T-helper 2 cell treated with Interferon-gamma antibody and Interleukin-4, amounts not matched to agents 100 ng/mL and 5 ng/mL, for 36 hours (primary cell): Measurements from ENCODE around the gene TAF3. TPM values are rescaled to one million over a fixed set of nuclear protein-coding genes. Genes with fewer than 3 reads are reported as not detected.

Source experiments
- intact Hi-C: fragments of 100-400 bp; cut with micrococcal nuclease; formaldehyde crosslinking; loops from one replicate; pipeline ENCODE4 v1.15.1; 2023
- total RNA-seq: library from RNA; stranded (reverse); gene quantifications from 2 replicates; pipeline ENCODE4 v1.2.3, GENCODE V29; 2022

Gene TAF3
- total RNA-seq, 1 donor from 2014 or later: 15.0 TPM

- intact Hi-C loops: no loop called here
Observed at GRCh38 chr10:7808686-7809267, 9.5 kb upstream of the TAF3 start.

GRCh38 chr10:7810443-7810842, 7.9 kb upstream of the TAF3 start:
- intact Hi-C loops: loop anchor here (10.0 kb wide), 1 partner anchor 286 kb away; no protein-coding TSS in a partner anchor

DNA sequence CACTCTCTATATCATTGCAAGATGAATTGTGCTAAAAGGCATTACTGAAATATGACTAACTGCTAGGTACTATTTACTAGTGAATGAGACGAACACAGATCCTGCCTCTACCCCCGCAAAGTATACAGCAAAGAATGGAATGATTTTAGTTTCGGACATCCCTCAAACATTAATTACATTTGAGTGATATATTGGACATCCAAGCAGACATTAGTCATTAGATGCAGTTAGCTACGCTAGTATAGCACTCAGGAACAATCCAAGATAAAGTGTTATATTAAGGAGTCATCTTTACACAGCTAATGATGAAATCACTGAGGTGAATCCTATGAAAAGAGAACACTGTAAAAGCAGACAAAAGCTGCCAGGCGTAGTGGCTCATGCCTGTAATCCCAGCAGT, 7.3 kb upstream of the TAF3 start:
- intact Hi-C loops: loop anchor here (10.0 kb wide), 1 partner anchor 286 kb away; no protein-coding TSS in a partner anchor

GRCh38 chr10:7811743-7812142, 6.6 kb upstream of the TAF3 start:
- intact Hi-C loops: loop anchor here (10.0 kb wide), 1 partner anchor 287 kb away; no protein-coding TSS in a partner anchor

GRCh38 chr10:7813481-7813880, 4.8 kb upstream of the TAF3 start:
- intact Hi-C loops: loop anchor here (10.0 kb wide), 1 partner anchor 289 kb away; no protein-coding TSS in a partner anchor

- intact Hi-C loops: loop anchor here (5.0 to 10.0 kb wide), 2 partner anchors 230 to 293 kb away; no protein-coding TSS in a partner anchor
Observed at GRCh38 chr10:7817576-7817975, 729 bp upstream of the TAF3 start.

GRCh38 chr10:7817984-7818294, 366 bp upstream of the TAF3 start:
- intact Hi-C loops: loop anchor here (1.0 to 10.0 kb wide), 3 partner anchors 30 to 293 kb away; partner anchors contain the start of gene ATP5F1C

DNA sequence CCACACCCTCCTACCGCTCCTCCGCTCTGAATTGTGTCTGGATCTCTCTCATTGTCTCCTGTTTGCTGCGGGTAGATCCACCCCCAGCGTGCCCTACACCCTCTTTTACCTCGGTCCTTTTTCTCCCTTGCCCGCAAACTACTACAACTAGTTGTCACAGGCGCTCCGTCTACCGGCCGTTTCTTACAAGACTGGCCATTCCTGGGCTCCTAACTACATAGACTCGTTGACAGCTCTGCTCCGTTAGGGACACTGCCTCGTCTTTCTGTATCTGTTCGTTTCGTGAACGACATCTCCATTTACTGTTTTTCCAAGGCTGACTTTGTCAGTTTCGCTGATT, 786 bp downstream of the TAF3 start:
- intact Hi-C loops: loop anchor here (5.0 to 10.0 kb wide), 2 partner anchors 228 to 294 kb away; no protein-coding TSS in a partner anchor

- intact Hi-C loops: no loop called here
Observed at GRCh38 chr10:7824251-7824650, 5.9 kb downstream of the TAF3 start.

DNA sequence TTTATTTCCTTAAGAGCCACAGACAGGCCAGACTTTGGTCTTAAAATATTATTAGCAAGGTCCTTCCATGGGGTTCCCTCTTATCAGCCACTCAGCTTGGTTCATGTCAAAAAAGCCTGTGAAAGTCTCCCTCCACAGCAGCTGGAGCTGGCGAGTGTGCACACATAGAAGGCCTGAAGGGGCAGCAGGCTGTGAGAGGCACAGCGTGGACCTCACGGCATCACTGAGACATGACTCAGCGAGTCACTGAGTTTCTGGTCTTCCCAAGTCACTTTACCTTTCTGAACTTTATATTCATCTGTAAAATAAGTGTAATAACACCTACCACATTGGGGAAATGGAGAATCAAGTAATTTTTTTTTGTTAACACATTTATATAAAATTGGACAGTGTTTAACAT, 8.7 kb downstream of the TAF3 start:
- intact Hi-C loops: no loop called here

GRCh38 chr10:7829289-7829834, 11.1 kb downstream of the TAF3 start:
- intact Hi-C loops: no loop called here

DNA sequence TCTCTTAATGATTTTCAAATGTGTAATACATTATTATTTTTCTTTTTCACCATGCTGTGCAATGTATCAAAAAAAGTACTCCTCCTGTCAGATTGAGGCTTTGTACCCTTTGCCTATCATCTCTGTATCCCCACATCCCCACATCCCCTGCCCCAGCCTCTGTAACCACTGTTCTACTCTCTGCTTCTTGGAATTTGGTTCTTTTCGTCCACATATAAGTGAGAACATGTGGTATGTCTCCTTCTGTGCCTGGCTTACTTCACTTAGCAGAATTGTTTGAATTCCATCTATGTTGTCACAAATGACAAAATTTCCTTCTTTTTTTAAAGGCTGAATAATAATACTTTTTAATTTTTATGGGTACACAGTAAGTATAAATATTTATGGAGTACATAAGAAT, 13.8 kb downstream of the TAF3 start:
- intact Hi-C loops: no loop called here

DNA sequence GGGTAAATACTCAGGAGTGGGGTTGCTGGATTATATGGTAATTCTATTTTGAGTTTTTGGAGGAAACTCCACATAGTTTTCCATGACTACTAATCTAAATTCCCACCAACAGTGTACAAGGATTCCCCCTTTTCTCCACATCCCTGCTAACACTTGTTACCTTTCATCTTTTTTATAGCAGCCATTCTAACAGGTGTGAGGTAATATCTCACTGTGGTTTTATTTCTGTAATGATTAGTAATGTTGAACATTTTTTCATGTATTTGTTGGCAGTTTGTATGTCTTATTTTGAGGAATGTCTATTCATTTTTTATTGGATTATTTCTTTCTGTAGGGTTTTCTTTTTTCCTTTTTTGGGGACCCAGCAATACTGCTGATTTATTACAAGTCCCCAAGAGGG, 14.9 kb downstream of the TAF3 start:
- intact Hi-C loops: no loop called here

- intact Hi-C loops: no loop called here
Observed at GRCh38 chr10:7834262-7834661, 16.0 kb downstream of the TAF3 start.

GRCh38 chr10:7836571-7836970, 18.3 kb downstream of the TAF3 start:
- intact Hi-C loops: no loop called here

GRCh38 chr10:7846591-7846990, 28.3 kb downstream of the TAF3 start:
- intact Hi-C loops: no loop called here

- intact Hi-C loops: no loop called here
Observed at GRCh38 chr10:7853226-7853842, 35.0 kb downstream of the TAF3 start.

DNA sequence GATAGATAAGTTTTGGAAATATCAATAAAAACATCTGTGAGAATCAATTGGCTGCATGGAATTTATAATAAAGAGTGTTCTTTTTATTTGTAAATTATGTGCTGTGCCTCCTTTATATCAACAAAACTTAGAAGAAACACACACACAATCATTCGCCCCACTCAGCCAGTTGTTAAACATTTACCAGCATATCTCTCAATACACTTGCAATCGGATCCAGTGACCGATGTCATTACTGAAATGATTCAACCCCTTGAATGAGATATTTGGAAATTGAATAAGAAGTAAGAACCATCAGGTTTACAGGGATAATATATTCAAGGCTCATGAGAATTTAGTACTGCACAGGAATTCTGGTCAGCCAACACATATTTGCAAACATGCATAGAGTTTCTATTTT, 35.6 kb downstream of the TAF3 start:
- intact Hi-C loops: no loop called here

DNA sequence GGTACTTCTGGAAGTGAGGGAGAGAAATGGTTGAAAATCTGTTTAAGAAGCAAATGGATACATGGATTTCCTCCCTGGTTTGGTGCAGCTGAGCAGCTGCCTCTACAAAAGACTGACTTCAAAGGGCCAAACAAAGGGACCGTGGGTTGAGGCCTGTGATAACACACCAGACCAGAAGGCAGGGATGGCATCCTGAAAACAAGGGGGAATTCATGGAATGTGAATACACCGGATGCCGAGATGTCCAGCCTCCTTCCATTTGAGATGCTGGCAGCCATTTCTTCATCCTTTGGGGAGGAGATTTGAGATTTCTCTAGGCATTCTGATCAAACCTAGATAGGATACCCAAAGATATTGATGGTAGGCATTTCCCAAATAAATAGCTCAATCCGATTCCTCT, 36.9 kb downstream of the TAF3 start:
- intact Hi-C loops: no loop called here

- intact Hi-C loops: no loop called here
Observed at GRCh38 chr10:7856678-7857077, 38.4 kb downstream of the TAF3 start.

DNA sequence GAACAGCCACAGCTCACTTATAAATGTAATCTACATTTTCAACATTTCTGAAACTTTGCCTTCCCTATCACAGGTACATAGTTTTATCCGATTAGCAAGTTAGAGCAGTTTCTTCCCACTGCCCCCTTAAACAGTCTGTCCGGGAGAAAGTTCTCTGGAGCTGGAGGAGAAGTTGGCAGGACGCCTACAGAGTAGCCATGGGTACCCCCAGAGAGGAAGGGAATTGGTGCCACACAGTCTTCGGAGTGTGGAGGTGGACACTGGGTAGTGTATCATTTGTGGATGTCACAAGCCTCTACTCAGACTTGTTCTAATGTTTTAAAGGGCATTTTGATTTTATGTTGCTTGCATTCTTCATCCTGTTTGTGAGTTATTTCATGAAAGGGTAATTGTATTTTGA, 39.0 kb downstream of the TAF3 start:
- intact Hi-C loops: no loop called here

GRCh38 chr10:7861509-7862120, 43.3 kb downstream of the TAF3 start:
- intact Hi-C loops: loop anchor here (10.0 kb wide), 1 partner anchor 337 kb away; no protein-coding TSS in a partner anchor
